Mesenteric fat pad (tissue), 1 donor: ENCODE data around the gene PRKAR1B. TPM values are rescaled to one million over a fixed set of nuclear protein-coding genes. Genes with fewer than 3 reads are reported as not detected.

ENCODE experiments used
- DNase-seq: peaks from one replicate; pipeline ENCODE4 v3.0.0-alpha.2; 2020; ENCODE audit warnings: low spot score
- long read RNA-seq: library from polyadenylated mRNA; unstranded; transcript quantifications from one replicate; pipeline ENCODE4 v2.0.0, GENCODE V29; 2020
- total RNA-seq: library from RNA; stranded (reverse); fragmentation: NEBNext Ultra II Directional; extraction: Animal tissue kit (Norgen Biotek cat#: 25700); gene quantifications from one replicate; pipeline ENCODE4 v1.2.1, GENCODE V29; 2021
- donor health status: DM: yes; HTN: yes; CAD: no.

The PRKAR1B gene
- 11.7 TPM for total RNA-seq
- long read RNA-seq, transcript PRKAR1B-201 (11 exons, 2,007 nt) = major isoform, 6 of 35 reads
- long read RNA-seq, partial matches to known transcripts = 14 of 35 reads
- long read RNA-seq, other reads (novel, unspliced or antisense) = 8 of 35 reads

DNA sequence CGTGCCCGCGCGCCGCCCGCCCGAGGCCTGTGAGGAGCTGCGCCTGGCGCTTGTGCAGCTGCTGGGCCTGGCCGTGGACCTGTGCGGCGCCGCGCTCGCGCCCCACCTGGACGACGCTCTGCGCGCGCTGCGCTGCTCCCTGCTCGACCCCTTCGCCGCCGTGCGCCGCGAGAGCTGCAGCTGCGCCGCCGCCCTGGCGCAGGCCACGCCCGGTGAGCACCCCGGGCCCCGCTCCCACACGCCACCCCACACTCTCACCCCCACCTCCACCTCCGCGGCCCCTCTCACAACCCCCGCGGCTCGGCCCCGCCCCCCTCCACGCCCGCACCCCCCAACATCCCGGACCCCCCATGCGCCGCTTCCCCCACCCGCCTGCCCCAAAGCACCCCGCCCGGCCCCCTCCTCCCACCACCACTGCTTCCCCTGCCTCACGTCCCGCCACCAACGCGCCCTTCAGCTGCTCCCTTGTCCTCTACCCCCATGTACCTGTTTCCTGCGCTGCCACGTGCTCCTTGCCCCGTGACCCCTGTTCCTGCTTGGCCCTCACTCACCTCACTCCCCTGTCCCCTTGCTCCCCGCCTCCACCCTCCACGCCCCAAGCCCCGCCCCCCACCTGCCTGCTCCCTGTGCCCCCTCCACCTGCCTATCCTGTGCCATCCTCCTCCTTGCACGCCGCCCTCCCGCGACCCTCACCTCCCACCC, at the start of gene PRKAR1B:
PRKAR1B (minus strand) TSS at position 178 of the 702 bp plus-strand sequence. CDS start 15,776 bp downstream, outside the sequence.
- peak; percentile 79 for DNase-seq

DNA sequence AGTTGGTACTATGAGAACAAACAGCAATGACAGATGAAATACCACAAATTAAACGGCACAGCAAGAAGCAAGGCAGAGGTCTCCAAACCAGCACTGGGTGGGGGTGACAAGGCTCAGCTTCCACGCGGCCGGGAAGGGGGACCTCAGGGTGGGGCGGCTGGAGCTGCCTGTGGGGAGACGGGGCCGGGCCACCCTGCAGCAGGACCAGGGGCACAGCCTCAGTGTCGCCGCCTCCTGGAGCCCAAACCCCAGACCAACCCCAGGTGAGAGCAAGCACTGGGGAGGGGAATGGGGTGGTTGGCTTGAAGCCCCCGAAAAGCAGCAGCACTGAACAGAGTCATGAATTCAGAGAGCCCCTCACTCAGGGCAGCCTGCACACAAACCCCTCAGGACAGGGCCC, 49.3 kb upstream of the PRKAR1B start:
- DNase-seq = no peak

DNA sequence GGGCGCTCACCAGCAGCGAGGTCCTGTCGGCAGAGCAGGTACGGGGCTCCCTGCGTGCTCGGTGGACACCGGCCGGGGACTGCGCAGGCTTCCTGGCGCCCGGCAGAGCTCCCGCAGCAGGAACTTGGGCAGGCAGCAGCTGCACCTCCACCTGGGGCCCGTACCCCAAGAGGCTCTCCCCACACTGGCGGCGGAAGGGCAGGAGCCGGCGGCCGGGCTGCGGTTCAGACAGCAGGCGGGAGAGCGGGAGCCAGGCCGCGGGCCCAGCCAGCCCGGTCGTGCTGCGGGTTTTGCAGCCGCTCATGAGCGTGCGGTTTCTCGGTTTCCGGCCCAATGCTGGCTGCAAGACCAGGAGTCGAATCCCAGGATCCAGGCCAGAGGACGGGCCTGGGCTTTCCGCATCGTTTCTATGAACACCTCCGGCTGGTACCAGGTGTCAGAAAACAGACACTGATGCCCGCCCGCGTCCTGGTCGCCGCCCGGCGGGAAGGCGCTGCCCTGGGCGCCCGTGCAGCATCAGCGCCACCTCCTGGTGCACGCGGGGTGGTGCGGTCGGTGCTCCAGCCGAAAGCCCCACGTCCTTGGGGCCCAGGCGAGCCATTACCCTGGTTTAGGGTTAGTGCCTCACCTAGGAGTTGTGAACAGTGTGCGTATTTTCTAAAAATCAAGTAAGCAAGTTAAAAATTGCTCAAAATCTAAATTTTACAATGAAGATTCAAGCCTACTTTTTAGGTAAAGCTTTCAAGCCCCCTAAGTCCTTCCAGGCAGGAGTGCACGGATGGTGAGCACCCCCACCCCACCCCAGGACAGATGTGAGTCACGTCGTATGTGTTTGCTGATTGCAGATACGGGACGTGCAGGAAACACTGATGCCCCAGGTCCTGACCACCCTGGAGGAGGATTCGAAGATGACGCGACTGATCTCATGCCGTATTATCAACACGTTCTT, 47.4 kb upstream of the PRKAR1B start:
- DNase-seq = no peak

DNA sequence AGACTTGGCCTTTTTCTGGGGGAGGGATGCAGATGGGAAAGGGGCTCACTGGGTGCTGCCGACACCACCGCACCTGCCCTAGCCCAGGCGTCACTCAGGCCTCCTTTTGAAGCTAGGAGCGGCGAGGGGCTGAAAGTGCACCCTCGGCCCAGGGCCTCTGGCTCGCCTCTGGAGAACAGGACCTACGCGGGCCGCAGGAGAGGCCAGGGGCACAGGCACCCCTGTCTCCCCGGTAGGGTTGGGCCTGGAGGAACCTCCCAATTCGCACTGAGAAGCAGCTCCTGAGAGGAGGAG, 46.5 kb upstream of the PRKAR1B start:
- DNase-seq = no peak

DNA sequence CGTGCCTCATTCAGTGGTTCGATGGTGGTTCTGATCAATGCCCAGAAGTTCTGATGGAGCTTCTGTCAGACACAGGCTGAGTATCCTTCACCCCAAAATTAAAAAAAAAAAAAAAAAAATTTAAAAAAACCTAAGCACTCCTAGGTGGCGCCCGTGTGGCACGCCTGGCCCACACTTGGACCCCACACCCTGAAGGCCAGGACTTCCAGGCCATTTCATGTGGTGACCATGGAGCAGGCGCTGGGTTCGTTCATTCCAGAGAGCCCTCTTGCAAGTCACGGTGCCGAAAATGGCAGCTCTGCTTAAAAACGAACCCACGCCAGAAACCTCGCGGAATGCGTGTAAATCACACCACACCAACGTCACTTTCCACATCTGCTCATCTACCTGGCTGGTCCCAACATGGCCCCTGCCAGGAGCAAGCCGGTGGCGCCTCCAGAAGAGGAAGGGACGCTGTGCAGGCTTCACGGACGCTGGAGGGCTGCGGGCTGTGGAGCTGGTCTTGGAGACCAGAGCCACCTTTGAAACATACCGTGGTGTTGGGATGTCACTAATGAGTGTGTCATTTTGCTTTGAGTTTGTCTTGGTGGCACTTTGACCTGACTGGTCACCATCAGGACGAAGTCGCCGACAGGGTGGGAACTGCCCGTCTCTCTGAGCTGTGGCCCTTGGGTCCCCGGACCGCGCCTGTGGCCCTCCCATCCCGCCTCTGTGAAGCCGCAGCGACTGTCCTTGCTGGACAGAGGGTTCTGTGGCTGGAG, 46.0 kb upstream of the PRKAR1B start:
- DNase-seq = no peak

DNA sequence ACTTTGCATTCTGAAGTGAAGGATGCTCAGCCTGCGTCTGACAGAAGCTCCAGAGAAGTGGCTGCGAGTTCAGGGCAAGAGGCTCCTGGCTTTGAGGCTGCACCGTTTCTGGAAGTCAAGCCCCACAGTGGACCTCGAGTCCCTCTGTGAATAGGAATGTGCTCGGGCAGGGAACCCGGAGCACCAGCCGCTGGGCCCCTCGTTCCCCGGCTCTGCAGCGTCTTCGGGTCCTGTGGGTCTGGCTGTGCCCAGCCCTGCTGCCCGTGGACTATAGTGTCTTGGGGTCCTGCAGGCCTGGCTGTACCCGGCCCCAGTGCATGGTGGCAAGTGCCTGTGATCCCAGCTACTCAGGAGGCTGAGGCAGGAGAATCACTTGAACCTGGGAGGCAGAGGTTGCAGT, 45.3 kb upstream of the PRKAR1B start:
- no peak for DNase-seq

DNA sequence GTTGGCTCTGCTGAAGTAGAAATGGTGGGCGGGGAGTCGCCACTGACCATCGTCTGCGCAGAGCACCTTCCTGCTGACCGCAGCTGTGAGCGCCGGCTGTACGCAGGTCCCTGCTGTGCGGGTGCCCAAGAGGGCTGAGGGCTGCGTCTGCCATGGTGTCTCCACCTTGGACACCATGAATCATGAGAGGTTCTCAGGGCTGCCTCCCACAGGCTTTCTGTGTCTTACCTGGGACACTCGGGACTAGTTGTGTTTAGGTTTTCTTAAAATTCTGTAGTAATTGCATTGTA, 44.9 kb upstream of the PRKAR1B start:
- no peak for DNase-seq

DNA sequence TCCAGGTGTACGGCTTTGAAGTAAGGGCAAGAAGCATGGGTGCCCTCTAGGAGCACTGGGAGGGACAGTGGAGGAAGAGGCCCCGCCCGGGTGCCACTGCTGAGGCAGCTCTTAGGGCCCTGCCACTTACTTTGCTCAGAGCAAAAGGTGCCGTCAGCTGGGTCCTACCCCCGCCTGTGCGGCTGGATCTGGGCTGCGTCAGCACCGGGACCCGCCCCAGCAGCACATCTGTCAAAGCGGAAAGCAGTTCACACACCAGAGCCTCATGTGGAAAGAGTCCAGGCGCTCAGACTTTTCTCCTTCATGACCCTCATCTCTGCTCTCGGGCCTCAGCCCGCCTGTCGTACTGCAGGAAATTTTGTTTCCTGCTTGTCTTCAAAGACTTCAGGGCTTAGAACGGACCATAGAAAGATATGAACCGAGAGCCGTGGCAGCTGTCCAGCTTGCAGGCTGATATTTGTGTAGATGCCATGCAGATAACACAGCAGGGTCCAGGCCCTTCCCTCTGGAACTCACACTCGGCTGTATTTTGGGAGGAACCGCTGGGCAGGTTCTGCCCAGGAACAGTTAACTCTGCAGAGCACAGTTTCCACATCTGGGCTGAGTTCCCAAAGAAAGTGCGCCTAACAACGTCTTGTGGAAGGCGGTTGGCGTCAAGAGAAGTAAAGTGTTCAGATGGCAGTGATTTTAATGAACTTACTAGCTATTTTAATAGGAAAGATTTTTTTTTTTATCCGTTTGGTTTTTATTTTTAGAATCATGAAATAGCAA, 44.3 kb upstream of the PRKAR1B start:
- DNase-seq = no peak

DNA sequence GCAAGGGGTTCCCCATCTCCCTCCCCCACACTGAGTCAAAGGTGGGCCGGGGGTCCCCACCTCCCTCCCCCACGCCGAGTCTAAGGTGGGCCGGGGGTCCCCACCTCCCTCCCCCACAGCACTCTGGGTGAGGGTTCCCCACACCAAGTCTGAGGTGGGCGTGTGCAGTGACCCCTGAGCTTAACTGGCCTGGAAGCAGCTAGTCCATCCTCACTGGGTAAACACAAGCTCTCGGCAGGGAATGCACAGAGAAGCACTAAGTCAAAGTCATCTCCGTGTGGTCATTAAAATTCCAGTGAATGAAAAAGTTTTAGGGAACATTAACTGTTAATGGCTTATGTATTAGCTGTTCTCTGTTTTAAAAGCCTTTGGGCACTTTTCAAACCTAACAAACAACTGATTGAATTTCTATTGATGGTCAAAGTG, 43.7 kb upstream of the PRKAR1B start:
- DNase-seq = no peak

DNA sequence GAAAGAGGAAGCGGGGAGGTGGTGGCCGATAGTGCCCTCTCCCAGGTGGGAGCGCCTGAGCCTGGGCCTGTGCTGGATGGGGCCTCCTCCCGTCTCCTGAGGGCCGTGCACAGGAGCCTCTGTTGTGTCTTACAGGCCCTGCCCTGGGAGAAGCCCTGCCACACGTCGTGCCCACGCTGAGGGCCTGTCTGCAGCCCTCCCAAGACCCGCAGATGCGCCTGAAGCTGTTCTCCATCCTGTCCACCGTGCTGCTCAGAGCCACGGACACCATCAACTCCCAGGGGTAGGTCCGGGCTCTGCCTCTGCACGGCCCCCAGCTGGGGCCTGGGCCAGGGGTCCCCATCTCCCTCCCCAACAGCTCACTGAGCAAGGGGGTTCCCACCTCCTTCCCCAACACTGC, 43.3 kb upstream of the PRKAR1B start:
- no peak for DNase-seq

DNA sequence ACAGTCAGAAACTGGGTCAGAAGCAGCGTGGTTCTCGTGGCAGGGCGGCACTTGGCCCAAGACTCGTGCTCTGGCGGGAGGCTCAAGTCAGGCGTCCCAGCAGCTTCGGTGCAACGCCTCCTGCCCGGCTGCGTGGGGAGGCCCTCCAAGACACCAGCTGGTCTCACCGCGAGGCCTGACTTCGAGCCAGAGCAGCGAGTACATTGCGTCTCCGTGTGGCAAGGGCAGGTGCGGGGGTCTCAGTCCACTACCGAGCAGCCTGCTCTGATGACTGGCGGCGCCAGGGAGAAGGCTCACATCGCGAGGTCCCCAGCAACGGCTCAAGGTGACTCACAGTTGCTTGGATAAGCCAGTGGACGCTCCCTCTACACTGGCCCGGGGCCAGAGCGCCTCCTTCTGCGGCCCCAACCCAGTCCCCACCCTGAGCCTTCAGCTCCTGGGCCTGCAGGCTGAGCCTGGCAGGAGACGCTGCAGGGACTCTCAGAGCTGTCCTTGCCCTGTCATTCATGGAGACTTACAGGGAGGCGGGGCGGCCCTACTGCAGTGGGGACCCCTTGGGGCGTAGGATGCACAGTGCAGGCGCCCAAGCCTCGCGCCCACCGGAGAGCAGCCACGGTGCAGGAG, 41.9 kb upstream of the PRKAR1B start:
- DNase-seq = no peak

DNA sequence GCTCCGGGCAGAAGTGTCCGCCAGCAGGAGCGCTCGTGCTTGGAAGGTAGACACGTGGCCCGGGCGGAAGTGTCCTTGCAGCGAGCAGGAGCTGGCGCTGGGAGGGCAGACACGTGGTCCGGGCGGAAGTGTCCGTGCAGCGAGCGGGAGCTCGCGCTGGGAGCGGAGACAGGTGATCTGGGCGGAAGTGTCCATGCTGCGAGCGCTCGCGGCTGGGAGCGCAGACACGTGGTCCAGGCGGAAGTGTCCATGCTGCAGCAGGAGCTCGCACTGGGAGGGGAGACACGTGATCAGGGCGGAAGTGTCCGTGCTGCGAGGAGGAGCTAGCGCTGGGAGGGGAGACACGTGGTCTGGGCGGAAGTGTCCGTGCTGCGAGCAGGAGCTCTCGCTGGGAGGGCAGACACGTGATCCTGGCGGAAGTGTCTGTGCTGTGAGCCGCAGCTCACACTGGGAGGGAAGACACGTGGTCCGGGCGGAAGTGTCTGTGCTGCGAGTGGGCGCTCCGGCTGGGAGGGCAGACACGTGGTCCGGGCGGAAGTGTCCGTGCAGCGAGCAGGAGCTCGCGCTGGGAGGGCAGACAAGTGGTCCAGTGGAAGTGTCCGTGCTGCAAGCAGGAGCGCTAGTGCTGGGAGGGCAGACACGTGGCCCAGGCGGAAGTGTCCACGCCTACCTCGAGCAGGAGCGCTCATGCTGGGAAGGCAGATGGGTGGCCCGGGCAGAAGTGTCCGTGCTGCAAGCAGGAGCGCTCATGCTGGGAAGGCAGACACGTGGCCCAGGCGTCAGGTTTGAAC, 41.1 kb upstream of the PRKAR1B start:
- no peak for DNase-seq

DNA sequence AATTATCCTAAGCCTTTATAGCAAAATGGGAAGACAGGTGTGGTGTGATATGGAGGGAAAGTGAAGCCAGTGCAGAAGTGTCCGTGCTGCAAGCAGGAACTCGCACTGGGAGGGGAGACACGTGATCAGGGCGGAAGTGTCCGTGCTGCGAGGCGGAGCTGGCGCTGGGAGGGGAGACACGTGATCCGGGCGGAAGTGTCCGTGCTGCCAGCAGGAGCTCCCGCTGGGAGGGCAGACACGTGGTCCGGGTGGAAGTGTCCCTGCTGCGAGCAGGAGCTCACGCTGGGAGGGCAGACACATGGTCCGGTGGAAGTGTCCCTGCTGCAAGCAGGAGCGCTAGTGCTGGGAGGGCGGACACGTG, 40.5 kb upstream of the PRKAR1B start:
- DNase-seq = no peak

DNA sequence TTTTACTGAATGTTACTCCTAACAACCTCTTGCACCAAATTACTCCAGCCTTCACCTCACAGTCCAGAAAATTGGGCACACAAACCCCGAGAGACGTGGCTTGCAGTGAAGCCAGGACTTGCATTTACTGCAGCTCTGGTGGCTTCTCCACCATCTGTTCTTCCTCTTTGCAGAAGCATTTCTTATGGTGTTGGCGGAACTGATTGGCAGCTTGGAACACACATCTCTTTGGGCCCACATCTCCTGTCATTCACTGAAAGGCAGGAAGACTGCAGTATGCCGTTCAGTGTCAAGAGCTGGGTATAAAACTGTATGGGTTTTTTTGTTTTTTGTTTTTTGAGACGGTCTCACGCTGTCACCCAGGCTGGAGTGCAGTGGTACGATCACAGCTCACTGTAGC, 38.3 kb upstream of the PRKAR1B start:
- no peak for DNase-seq

DNA sequence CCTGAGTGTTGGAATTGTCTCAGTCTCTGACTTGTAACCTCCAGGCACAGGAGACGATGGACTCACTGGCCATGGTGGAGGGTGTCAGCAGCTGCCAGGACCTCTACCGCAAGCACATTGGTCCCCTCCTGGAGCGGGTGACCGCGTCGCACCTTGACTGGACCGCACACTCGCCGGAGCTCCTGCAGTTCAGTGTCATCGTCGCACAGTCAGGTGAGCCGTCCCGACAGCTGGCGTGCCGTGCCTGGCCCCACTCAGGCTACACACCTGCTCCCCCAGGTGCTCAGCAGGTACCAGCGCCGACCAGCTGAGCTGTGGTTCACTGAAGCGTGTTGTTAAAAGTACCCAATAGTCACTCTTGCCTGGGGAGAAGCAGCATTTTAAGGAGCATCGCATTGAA, 36.7 kb upstream of the PRKAR1B start:
- DNase-seq = no peak

DNA sequence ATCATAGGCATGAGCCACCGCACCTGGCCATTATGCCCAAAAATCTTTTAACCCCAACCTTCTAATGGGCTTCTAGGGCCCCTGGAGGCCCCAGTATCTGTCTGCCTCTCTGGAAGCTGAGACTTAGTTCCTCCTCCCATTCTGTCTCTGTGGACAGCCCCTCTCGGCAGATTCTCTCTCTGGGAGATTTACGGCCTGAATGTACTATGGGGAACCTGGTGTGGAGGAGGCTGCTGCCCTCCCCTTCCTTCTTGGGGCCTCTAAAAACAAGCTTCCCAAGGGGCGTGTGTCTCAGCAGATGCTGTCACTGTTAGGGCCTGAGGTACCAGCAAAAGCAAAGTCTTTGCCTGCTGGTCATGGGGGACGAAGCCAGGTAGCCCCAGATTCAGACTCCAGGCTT, 35.8 kb upstream of the PRKAR1B start:
- DNase-seq = no peak

DNA sequence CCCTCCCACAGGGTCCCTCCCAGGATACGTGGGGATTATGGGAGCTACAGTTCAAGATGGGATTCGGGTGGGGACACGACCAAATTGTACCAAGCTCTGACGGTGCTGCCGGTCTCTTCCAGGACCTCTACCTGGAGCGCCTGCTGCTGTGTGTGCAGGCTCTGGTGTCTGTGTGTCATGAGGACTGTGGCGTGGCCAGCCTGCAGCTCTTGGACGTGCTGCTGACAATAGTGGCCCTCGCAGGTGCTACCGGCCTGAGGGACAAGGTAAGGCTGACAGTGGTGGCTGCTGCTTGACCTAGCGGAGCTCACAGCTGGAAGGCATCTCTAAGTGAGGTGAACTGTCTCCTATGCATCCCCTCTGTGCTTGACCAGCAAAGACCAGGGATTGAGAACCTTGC, 34.5 kb upstream of the PRKAR1B start:
- DNase-seq = no peak

DNA sequence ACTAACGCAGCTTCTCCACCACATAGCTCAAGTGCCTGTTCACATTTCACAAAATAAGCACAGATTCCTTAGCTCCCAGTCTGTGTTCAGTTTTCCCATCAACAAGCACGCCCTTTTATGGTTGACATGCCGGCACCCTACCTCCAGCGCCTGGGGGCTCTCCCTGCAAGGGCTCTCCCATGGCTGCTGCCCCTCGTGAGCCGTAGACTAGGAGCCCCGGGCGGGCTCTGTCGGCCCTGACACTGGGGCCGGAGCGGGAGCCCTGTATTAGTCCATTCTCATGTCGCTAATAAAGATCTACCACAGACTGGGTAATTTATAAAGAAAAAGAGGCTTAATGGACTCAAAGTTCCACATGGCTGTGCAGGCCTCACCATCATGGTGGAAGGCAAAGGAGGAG, 34.0 kb upstream of the PRKAR1B start:
- no peak for DNase-seq

DNA sequence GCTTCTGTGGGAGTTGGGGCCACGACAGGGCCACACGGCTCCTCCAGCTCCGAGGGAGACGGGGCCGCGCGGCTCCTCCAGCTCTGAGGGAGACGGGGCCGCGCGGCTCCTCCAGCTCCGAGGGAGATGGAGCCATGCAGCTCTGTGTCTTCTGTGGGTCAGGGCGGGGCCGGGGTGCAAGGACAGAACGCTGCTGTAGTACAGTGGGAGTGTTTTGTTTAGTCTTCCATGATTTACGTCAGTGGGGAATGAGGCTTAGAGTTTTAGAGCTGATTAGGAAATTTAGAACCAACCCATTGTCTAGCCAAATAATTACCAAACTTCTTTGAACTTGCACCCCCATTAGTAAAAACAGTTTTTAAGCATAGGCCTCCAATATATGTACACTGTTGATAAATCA, 32.9 kb upstream of the PRKAR1B start:
- DNase-seq = no peak

DNA sequence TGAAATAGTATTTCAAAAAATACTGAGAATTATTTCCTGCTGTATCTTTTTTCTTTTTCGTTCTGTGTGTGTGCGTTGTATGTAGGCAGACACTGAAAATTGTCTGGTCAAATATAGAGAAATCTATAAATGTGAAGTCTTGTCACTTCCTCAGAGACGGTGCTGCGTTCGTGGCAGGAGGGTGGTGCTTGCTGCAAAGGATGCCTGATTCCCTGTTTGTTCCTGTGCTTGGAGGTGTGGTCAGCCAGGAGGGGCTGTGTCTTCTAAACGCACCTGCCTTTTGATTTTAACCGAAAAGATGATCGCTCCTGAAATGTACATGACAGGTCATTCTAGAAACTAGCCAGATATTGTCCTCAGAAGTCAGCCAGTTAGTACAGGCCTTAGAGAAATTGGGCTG, 32.5 kb upstream of the PRKAR1B start:
- DNase-seq = no peak
